GM21381 (cell line): ENCODE measurements around the gene PLCZ1.
"Not testable (repeated sequence)": the region's sequence is repeated elsewhere in the genome, so short reads cannot be mapped to it uniquely, and the experiment has no call there.

ENCODE experiments used
- ATAC-seq: cut with Tn5 transposase; IDR thresholded peaks from one replicate; pipeline ENCODE4 v1.9.1; 2021; ENCODE audit warnings: mild to moderate bottlenecking, moderate library complexity; ENCODE audit not compliant: unreplicated experiment

Gene PLCZ1, protein sequence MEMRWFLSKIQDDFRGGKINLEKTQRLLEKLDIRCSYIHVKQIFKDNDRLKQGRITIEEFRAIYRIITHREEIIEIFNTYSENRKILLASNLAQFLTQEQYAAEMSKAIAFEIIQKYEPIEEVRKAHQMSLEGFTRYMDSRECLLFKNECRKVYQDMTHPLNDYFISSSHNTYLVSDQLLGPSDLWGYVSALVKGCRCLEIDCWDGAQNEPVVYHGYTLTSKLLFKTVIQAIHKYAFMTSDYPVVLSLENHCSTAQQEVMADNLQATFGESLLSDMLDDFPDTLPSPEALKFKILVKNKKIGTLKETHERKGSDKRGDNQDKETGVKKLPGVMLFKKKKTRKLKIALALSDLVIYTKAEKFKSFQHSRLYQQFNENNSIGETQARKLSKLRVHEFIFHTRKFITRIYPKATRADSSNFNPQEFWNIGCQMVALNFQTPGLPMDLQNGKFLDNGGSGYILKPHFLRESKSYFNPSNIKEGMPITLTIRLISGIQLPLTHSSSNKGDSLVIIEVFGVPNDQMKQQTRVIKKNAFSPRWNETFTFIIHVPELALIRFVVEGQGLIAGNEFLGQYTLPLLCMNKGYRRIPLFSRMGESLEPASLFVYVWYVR

DNA sequence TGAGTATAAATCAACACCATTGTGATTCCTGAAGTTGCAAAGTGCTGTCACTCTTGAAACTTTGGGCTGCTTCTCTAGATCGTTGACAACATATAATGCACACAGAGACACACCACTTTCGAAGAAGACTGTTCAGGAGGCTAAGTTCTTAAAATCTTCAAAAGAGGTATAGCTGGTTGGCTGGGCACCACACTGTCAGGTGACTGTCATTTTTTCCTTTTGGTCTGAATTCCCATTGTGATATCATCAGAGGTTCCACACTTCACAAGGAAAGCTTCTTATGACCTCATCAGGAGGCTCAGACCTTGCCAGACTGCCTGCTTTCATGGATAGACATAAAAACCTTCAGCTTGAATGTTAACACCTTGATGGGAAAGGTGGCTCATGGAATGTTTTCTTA, at the start of gene PLCZ1, which contains the start of gene CAPZA3:
Gene PLCZ1, minus strand, starts transcription at position 194 of the 400 bp plus-strand sequence. CDS start 641 bp downstream, outside the sequence.
Gene CAPZA3, plus strand, starts transcription at position 301 of the 400 bp plus-strand sequence. CDS start 150 bp downstream, outside the sequence.
- no peak for ATAC-seq

DNA sequence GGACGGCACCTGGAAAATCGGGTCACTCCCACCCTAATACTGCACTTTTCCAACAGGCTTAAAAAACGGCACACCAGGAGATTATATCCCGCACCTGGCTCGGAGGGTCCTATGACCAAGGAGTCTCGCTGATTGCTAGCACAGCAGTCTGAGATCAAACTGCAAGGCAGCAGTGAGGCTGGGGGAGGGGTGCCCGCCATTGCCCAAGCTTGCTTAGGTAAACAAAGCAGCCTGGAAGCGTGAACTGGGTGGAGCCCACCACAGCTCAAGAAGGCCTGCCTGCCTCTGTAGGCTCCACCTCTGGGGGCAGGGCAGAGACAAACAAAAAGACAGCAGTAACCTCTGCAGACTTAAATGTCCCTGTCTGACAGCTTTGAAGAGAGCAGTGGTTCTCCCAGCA, 47.7 kb upstream of the PLCZ1 start:
- ATAC-seq = not testable (repeated sequence)

DNA sequence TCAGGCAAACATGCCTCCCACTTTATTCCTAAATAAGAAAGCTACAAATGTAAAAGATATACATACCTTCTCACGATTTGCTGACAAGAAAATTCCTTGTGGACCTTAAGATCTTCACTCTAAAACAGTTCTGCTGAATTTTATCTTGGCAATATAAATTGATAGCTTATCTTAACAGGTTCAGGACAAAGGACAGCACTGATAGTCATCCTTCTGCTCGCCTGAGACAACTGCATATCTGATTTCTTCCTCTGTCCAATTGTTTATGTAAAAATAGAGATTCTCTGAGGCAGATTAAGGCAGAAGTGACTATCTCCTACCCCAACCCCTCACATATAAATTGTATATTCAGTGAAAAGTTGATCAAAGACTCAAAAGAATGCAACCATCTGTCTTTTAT, 45.0 kb upstream of the PLCZ1 start:
- no peak for ATAC-seq

DNA sequence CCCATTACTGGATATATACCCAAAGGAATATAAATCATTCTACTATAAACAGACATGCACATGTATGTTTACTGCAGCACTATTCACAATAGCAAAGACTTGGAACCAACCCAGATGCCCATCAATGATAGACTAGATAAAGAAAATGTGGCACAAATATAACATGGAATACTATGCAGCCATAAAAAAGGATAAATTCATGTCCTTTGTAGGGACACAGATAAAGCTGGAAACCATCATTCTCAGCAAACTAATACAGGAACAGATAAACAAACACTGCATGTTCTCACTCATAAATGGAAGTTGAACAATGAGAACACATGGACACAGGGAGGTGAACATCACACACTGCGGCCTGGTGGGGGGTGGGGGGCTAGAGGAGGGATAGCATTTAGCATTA, 28.7 kb upstream of the PLCZ1 start:
- ATAC-seq = not testable (repeated sequence)

DNA sequence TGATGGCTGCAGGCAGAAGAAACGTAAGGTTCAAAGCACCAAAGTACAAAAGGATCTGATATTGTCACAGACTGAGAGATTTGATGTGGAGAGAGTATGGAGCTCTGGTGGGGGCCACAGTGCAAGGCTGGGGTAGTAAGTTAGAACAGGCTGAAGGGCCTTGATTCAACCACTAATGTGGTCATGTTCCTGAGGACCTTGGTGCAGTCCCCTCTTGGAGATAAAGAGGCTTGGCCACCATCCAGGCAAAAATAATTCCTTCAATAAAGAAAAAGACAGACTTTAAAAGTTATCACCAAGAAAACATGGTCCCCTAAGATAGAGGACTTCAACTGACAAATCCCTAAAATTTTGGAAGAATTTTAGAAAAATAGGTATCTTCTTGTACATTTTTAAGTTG, 17.5 kb upstream of the PLCZ1 start:
- ATAC-seq = no peak

DNA sequence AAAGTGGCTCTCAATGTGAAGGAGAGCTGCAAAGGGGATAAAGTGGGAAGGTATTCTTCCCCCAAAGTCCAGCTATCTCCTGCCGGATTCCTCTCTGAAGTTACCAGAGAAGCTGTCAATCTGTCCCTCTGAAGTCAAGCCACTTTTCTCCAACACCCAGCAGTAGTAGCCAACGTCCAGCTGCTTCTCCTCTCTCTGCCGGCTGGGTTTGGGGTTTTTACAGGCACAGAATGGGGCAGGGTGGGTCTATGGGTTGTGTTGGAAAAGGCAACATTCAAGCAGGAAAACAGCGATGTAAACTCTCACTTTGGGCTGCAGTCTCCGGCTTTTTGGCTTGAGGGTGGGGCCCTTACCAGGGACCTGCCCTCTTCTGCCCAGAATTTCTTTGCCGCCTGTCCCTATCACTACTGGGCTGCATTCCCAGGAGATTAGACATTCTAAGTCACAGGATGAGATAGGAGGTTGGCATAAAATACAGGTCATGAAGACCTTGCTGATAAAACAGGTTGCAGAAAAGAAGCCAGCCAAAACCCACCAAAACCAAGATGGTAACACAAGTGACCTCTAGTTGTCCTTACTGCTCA, 16.4 kb upstream of the PLCZ1 start:
- ATAC-seq = no peak

DNA sequence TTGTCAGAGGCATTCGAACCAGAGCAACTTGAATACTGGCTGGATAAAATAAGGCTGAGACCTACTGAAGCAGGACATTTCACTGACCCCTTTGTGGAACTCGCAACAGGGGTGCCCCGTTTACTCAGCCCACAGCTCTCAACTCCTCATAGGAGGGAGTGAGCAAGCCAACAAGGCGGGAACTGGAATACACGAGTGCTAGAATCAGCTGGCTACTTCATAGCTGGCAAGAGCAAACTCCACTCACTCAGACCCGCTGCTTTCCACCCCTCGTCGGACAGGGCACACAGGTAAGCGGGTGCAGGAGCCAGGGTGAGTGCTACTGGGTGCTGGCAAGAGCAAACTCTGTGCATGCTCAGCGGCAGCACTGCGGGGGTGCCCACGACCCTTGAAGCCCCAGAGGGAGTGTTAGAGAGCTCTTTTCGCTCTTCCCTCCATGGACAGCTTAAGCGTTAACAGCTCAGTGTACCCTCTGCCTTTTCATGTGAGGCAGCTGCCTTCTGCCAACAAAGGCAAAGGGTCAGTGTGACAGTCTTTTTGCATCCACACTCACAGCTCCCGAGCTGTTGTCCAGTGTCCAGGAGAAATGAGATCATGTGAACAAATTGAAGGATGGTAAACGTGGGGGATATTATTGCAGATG, 15.8 kb upstream of the PLCZ1 start:
- ATAC-seq = no peak

DNA sequence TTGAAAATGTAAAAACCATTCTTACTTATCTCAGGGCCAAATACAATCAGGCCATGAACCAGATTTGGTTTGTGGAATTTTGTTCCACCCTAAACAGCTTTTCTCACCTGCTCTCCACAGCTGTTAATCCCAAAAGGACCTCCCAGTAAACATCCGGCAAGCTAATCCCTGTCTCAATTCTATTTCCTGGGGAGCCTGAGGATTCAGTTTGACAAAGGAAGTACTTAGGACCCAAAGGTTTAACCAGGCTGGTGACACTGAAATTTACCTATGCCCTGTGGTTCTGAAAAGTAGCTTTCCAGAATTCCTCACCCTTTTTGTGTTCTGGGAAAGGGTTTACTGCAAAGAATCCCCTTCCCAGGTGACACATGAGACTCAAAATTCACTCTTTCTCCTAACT, 15.1 kb upstream of the PLCZ1 start:
- no peak for ATAC-seq

DNA sequence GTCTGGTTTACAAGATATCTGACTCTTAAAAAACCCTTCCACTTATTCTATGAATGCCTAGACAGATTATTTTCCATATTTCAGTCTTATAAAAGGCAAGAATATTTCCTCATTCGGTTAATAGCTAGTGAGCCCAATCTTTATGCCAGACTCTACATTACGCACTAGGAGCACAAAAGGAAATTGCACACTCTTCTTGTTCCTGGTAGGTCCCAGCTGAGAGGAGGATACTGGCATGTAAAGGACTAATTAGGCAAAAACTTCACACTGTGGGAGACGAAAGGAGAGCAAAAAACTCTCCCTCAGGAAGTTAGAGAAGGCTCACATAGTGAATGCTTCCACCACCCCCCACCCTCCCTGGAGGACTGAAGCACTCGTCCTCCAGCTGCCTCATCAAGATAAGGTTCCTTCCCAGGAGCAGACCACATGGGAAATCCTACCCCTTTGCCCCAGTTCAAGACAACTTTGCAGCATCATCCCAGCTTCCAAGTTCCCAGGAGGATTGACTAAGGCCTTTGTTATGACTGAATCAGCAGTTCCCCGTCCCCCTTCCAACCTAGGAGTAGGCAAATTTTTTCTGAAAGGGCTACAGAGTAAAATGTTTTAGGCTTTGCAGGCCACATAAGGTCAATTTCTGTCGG, 14.6 kb upstream of the PLCZ1 start:
- no peak for ATAC-seq

DNA sequence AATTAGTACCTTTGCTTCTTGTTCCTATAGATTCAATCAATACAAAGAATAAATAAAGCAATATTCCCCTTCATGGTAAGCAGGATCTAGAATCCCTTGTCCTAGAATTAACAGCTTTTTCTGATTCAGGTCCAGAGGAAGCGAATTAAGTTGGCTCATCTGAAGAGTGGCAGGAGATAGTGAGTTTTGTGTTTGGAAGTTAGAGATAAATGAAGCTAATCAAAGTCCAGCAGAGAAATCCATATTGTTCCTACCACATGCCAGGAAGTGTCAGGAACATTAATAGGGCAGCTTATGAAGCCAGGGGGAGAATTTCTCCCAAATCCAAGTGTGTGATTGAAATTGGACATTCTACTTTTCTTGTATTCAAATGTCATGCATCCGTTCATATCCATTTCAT, 14.1 kb upstream of the PLCZ1 start:
- no peak for ATAC-seq

DNA sequence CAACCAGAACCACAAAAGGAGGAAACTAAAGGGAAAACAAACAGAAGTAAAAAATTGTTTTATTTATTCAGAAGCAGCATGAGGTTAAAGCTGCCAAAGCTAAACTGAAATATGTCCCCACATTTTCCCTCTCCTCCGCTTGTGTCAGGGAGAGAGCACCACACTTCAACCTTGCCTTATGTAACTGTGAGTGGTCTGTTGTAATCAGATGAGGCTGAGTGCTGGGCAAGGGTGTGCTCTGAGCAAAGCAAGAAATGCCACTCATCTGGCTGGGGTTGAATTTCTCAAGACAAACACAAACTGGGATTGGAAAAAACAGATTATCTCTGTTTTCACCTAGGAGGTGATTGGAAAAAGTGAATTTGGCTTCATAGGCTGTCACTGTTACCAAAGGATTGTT, 12.3 kb upstream of the PLCZ1 start:
- ATAC-seq = no peak

DNA sequence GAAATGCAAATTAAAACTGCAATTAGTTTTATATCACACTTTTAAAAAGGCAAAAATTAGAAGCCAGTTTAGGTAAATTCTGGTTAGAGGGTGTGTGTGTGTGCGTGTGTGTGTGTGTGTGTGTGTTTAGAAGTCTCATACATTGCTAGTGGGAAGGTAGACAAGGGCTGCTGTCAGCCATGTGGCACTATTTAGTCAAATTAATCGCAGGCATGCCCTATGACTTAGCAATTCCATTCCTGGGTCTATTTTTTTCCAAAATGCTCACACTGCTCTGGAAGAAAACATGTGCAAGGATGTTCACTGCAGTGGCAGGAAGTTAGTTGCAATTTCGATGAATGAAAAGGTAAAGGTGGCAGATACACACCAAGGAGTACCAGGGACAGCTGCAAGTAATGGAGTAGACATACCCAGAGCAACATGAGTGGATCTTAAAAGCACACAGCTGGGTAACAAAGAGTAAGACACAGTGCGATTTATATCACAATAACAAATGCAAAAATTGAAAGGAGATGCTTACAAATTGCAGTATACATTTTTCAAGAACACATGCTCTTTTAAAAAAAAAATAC, 11.7 kb upstream of the PLCZ1 start:
- ATAC-seq = no peak

DNA sequence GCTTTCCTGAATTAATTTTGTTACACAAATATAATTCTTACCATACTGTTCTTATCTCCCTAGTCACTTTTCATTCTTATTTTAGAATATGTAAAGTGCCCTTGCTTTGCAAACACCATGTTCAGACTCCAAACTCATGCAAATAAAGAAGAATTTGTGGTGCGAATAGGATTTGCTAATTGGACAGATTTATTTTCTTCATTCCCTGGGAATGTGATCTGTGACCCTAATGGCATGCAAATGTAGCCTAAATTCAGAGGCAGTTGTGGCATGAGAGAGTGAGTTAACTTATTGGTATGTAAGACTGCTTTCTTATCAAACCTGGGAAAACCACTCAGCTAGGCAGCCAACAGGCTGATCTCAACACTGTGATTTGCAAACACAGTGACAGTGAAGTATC, 10.1 kb upstream of the PLCZ1 start:
- no peak for ATAC-seq

DNA sequence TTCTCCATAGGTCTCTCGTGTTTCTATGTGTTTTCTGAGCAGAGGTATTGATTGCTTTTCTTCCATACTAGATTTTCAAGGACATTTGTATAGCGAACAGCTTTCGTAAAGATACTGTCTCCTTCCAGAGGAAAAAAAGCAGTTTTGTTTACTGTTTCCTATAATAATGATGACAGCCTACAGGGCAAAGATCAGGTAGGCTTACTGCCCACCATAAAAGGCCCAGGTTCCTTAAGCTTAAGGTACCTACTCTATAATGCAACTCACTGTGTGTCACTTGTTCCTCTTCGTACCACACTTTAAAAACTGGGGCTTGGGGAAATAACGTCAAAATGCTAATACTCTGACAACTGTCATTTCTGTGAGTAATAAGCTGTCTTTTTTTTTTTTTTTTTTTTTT, 6.7 kb downstream of the PLCZ1 start:
- no peak for ATAC-seq

DNA sequence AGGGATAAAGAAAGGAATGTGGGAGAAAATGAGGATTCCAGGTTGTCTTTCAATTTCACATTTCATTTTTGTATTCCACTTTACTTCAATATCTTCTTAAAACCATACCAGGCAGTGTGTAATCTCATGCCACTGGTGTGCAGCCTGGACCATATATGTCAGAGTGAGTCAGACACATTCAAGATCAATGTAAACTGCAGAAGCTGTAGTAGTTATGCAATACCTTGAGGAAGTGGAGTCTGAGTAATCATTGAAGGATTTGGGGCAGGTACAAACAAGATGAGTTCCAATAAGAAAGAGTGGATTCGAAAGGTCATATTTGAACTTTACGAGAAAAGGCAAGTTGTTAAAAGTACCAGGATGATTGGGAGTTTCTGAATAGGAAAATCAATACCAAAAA, 14.1 kb downstream of the PLCZ1 start:
- no peak for ATAC-seq

DNA sequence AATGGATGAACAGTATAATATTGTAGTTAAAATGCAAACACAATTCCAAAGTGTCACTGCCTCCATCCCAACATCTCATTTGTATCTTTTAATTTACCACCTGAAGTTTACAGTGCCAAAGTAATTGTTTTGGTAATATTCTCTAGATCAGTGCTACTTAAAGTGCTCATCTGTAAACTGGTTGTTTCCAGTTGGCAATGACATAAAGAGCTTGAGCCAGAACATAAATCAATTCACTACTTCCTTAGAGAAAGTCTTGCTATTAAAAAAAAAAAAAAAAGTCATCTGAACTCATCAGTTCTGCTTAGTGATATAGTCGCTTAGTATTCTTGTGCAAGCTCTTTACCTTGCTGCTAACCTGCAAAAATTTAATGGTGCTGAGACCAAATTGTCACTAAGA, 16.4 kb downstream of the PLCZ1 start:
- no peak for ATAC-seq

DNA sequence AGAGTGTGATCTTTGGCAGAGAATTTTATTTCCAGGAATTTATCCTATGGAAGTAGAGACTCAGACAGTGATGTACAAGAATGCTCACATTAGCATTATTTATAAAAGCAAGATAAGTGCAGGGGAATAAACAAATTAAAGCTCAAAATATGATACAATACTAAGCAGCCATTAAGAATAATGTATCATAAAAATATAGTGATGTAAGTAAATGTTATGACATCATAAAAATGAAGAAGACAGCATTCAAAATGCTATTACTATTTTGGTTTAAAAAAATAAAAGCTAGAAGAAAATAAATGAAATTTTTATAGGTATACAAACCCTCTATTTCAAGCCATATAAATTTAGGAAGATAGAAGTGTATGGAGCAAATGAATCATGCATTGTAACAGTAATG, 17.1 kb downstream of the PLCZ1 start:
- no peak for ATAC-seq

DNA sequence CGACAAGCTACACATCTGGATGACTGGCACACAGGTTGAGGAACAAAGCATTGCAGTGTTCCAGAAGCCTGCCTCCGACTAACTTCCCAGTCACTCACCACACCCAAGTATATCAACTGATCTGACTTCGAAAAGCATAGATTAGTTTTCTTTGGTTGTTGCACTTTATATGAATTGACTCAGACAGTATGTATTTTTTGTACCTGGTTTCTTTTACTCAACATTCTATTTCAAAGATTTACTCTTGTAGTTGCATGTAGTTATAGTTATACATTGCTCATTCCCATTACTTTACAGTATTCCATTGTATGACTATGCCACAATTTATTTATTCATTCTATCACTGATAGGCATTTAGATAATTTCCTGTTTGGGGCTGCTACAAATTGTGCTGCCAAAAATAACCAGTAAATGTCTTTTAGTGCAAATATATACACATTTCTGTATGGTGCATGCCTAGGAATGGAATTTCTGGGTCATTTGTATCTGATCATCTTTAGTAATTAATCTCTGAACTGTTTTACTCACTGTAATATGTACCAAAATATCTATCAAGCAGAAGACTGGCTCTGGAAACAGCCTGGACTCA, 17.8 kb downstream of the PLCZ1 start:
- no peak for ATAC-seq

DNA sequence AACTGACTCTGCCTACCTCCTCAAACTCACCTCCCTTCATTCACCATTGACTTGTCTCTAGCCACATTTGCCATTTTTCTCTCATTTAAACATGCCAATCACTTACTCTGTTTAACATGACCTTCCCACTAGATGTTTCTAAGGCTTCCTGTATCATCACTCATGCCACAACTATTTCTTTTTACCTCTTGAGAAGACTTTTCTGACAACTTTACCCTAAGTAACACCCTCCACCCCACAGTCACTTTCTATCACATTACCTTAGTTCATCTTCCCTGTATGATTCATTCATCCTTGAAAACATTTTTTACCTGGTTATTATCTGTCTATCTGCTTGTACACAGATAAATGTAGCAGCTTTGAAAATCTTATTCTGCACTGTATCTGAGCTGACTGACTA, 19.4 kb downstream of the PLCZ1 start:
- no peak for ATAC-seq

DNA sequence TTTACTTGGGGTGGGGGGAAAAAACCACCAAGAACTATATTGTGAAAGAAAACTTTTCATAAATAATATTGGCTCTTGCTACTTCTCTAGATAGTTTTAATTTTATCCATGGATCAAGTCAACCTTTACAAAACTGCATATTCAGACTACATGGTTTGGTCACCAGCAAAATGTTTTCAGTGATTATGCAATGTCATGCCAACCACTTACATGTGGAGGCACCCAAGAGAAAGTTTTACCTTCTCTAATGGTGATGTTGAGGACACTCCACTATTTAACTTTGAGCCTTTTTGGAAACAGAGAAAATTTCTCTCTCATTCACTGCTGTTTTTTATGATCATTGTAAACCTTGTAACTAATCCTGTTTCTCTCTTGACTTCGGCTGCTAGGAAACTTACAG, 21.6 kb downstream of the PLCZ1 start:
- ATAC-seq = no peak
